Measurements from ENCODE around the gene SEMA6D.

GRCh38 chr15:47670365-47670764 is 46.9 kb upstream of the SEMA6D start:
- no peak for TF ChIP-seq CTCF (IDR thresholded peaks at IDR 0.05; ENCODE audit: insufficient read depth, low read length)
- TF ChIP-seq, protein P1, sequence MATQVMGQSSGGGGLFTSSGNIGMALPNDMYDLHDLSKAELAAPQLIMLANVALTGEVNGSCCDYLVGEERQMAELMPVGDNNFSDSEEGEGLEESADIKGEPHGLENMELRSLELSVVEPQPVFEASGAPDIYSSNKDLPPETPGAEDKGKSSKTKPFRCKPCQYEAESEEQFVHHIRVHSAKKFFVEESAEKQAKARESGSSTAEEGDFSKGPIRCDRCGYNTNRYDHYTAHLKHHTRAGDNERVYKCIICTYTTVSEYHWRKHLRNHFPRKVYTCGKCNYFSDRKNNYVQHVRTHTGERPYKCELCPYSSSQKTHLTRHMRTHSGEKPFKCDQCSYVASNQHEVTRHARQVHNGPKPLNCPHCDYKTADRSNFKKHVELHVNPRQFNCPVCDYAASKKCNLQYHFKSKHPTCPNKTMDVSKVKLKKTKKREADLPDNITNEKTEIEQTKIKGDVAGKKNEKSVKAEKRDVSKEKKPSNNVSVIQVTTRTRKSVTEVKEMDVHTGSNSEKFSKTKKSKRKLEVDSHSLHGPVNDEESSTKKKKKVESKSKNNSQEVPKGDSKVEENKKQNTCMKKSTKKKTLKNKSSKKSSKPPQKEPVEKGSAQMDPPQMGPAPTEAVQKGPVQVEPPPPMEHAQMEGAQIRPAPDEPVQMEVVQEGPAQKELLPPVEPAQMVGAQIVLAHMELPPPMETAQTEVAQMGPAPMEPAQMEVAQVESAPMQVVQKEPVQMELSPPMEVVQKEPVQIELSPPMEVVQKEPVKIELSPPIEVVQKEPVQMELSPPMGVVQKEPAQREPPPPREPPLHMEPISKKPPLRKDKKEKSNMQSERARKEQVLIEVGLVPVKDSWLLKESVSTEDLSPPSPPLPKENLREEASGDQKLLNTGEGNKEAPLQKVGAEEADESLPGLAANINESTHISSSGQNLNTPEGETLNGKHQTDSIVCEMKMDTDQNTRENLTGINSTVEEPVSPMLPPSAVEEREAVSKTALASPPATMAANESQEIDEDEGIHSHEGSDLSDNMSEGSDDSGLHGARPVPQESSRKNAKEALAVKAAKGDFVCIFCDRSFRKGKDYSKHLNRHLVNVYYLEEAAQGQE (IDR thresholded peaks at IDR 0.05; ENCODE audit: insufficient replicate concordance, low read depth), result no peak
- TF ChIP-seq POLR2AphosphoS5 (IDR thresholded peaks at IDR 0.05; ENCODE audit: low read depth), result no peak

Measured in HL-60 (cell line).